Hepatocyte (in vitro differentiated cells): ENCODE data around the gene PSAPL1. TPM values are rescaled to one million over a fixed set of nuclear protein-coding genes. Genes with fewer than 3 reads are reported as not detected.

Experiments
- DNase-seq: peaks from one replicate; pipeline ENCODE4 v3.0.0-alpha.2; 2016; ENCODE audit warnings: low spot score
- H2AFZ ChIP-seq: fragments of 200-600 bp; sonication (generic); 2 replicates; pipeline ENCODE4 v1.6.0; 2016; ENCODE audit warnings: antibody characterized with exemption, mild to moderate bottlenecking
- H3K27ac ChIP-seq: fragments of 200-600 bp; sonication (generic); 2 replicates; pipeline ENCODE4 v1.5.1; 2016; ENCODE audit warnings: mild to moderate bottlenecking
- H3K27me3 ChIP-seq: fragments of 200-600 bp; sonication (generic); 2 replicates; pipeline ENCODE4 v1.6.1; 2016
- H3K36me3 ChIP-seq: fragments of 200-600 bp; sonication (generic); replicated peaks from 2 replicates; pipeline ENCODE4 v1.5.1; 2016; ENCODE audit warnings: low read depth; ENCODE audit not compliant: insufficient read depth
- H3K4me1 ChIP-seq: fragments of 200-600 bp; sonication (generic); 2 replicates; pipeline ENCODE4 v1.5.1; 2016; ENCODE audit warnings: mild to moderate bottlenecking, moderate library complexity; ENCODE audit not compliant: insufficient read depth
- H3K4me2 ChIP-seq: fragments of 200-600 bp; sonication (generic); 2 replicates; pipeline ENCODE4 v1.6.0; 2016
- H3K4me3 ChIP-seq: fragments of 200-600 bp; sonication (generic); 2 replicates; pipeline ENCODE4 v1.5.1; 2016; ENCODE audit warnings: mild to moderate bottlenecking
- H3K79me2 ChIP-seq: fragments of 200-600 bp; sonication (generic); 2 replicates; pipeline ENCODE4 v1.6.0; 2017; ENCODE audit warnings: mild to moderate bottlenecking
- H3K9me2 ChIP-seq: fragments of 200-600 bp; sonication (generic); replicated peaks from 2 replicates; pipeline ENCODE4 v1.6.0; 2017; ENCODE audit warnings: mild to moderate bottlenecking; ENCODE audit not compliant: insufficient read depth
- H3K9me3 ChIP-seq: fragments of 200-600 bp; sonication (generic); 2 replicates; pipeline ENCODE4 v1.5.1; 2016; ENCODE audit warnings: low read depth, mild to moderate bottlenecking
- H4K20me1 ChIP-seq: fragments of 200-600 bp; sonication (generic); 2 replicates; pipeline ENCODE4 v1.6.0; 2016; ENCODE audit warnings: mild to moderate bottlenecking; ENCODE audit not compliant: insufficient read depth, poor library complexity, severe bottlenecking
- CTCF ChIP-seq: fragments of 200-600 bp; sonication (generic); IDR thresholded peaks from 2 replicates; pipeline ENCODE4 v1.5.1; 2016; ENCODE audit warnings: antibody characterized with exemption, mild to moderate bottlenecking; ENCODE audit not compliant: poor library complexity
- EZH2 ChIP-seq: fragments of 200-600 bp; sonication (generic); IDR thresholded peaks from 2 replicates; pipeline ENCODE4 v1.6.1; 2016; ENCODE audit warnings: antibody characterized with exemption, mild to moderate bottlenecking, borderline replicate concordance
- EZH2phosphoT487 ChIP-seq: fragments of 200-600 bp; sonication (generic); IDR thresholded peaks from one replicate; pipeline ENCODE4 v1.6.1; 2018; ENCODE audit warnings: antibody characterized with exemption, mild to moderate bottlenecking, low read depth, moderate library complexity; ENCODE audit not compliant: unreplicated experiment, severe bottlenecking
- WGBS: methylation state at CpG from one replicate; pipeline ENCODE4 v1.1.6; 2016; ENCODE audit warnings: low lambda C conversion rate; ENCODE audit errors: missing lambda C conversion rate; 5-methylcytosine and 5-hydroxymethylcytosine counted together
- polyA plus RNA-seq: library from polyadenylated mRNA; unstranded; fragments of >200 nt; fragmentation: Nextera tagmentation; extraction: Ambion mirVana; gene quantifications from 2 replicates; pipeline ENCODE4 v1.2.1, GENCODE V29; 2016
- total RNA-seq: library from RNA; depleted of rRNA; stranded (reverse); fragments of >200 nt; gene quantifications from 2 replicates; pipeline ENCODE4 v1.2.3, GENCODE V29; 2014

The PSAPL1 gene
- total and polyA plus RNA-seq, 2 experiments from 2014 or later = 4.3 to 4.4 TPM

- H3K79me2 ChIP-seq = no peaks in the 10 kb centered on the region
- no peak for DNase-seq
- TF ChIP-seq EZH2phosphoT487 = no peak
- TF ChIP-seq CTCF = no peak
- TF ChIP-seq EZH2 = no peak
- no peak overlapping the region for H3K4me3 ChIP-seq
- H4K20me1 ChIP-seq = no peaks in the 10 kb centered on the region
- WGBS = 80% methylated on average over 5 of the region's 5 CpGs
- no peaks in the 10 kb centered on the region for H3K27me3 ChIP-seq
- H3K36me3 ChIP-seq = no peaks in the 10 kb centered on the region
- no peaks in the 10 kb centered on the region for H3K4me1 ChIP-seq
- H3K9me2 ChIP-seq = no peaks in the 10 kb centered on the region
- no peaks in the 10 kb centered on the region for H3K9me3 ChIP-seq
- H3K27ac ChIP-seq = no peak overlapping the region
- H3K4me2 ChIP-seq = no peak overlapping the region
- no peak overlapping the region for H2AFZ ChIP-seq
Measured at GRCh38 chr4:7450775-7451433, 16.2 kb upstream of the PSAPL1 start.

- Histone ChIP-seq H4K20me1 (no peaks in the 10 kb centered on the region), H3K36me3 (no peaks in the 10 kb centered on the region), H3K4me2 (no peak overlapping the region), H3K27me3 (no peaks in the 10 kb centered on the region), H2AFZ (no peak overlapping the region), H3K79me2 (no peaks in the 10 kb centered on the region), H3K9me2 (no peaks in the 10 kb centered on the region), H3K9me3 (no peaks in the 10 kb centered on the region), H3K4me3 (no peak overlapping the region), H3K4me1 (no peaks in the 10 kb centered on the region), H3K27ac (no peak overlapping the region)
- DNase-seq = no peak
- TF ChIP-seq CTCF = no peak
- no peak for TF ChIP-seq EZH2phosphoT487
- no peak for TF ChIP-seq EZH2
- WGBS = 83% methylated on average over 15 of the region's 16 CpGs
Measured at GRCh38 chr4:7448036-7448435, 13.3 kb upstream of the PSAPL1 start.

GRCh38 chr4:7447236-7447635 lies 12.5 kb upstream of the PSAPL1 start:
- H3K4me3 ChIP-seq = no peak overlapping the region
- 92% methylated on average over 3 of the region's 3 CpGs for WGBS
- H2AFZ ChIP-seq = no peak overlapping the region
- H3K4me2 ChIP-seq = no peak overlapping the region
- H3K27ac ChIP-seq = no peak overlapping the region
- no peak for DNase-seq
- H3K36me3 ChIP-seq = no peaks in the 10 kb centered on the region
- no peaks in the 10 kb centered on the region for H3K79me2 ChIP-seq
- no peaks in the 10 kb centered on the region for H3K9me2 ChIP-seq
- H3K27me3 ChIP-seq = no peaks in the 10 kb centered on the region
- H3K4me1 ChIP-seq = no peaks in the 10 kb centered on the region
- TF ChIP-seq CTCF = no peak
- H4K20me1 ChIP-seq = no peaks in the 10 kb centered on the region
- no peaks in the 10 kb centered on the region for H3K9me3 ChIP-seq

- Histone ChIP-seq H4K20me1 (no peaks in the 10 kb centered on the region), H3K4me3 (no peak overlapping the region), H3K27ac (no peak overlapping the region), H3K9me2 (no peaks in the 10 kb centered on the region), H3K4me1 (no peaks in the 10 kb centered on the region), H2AFZ (no peak overlapping the region), H3K79me2 (no peaks in the 10 kb centered on the region), H3K4me2 (no peak overlapping the region), H3K36me3 (no peaks in the 10 kb centered on the region), H3K9me3 (no peaks in the 10 kb centered on the region), H3K27me3 (no peaks in the 10 kb centered on the region)
- 72% methylated on average over 12 of the region's 12 CpGs for WGBS
- TF ChIP-seq CTCF (no peak), EZH2 (no peak), EZH2phosphoT487 (no peak)
- DNase-seq = no peak
Measured at GRCh38 chr4:7444731-7445130, 10.0 kb upstream of the PSAPL1 start.
